Measurements from ENCODE around the gene IFT81. TPM values are rescaled to one million over a fixed set of nuclear protein-coding genes. Genes with fewer than 3 reads are reported as not detected.

The IFT81 gene
- total and polyA plus RNA-seq, 3 donors from 2014 or later, result 20.1 to 43.4 (median 26.7) TPM

- no peak for DNase-seq
- 83 to 89% methylated on average over 1 of the region's 1 CpG for WGBS, 2 donors
- intact Hi-C loops (cut with DNase I; ENCODE audit: low total_unique reads), result no loop called here
- Histone ChIP-seq H3K27me3 (no peaks in the 10 kb centered on the region), H3K36me3 (ENCODE audit: low read depth, missing control alignments) (no peaks in the 10 kb centered on the region), H3K9me3 (no peaks in the 10 kb centered on the region), H3K4me1 (peaks cover 13% of the 10 kb centered on the region), H3K4me3 (no peak overlapping the region), H3K27ac (peak overlapping the region in 1 of 2 donors; percentile 22)
- TF ChIP-seq CTCF (IDR thresholded peaks at IDR 0.05), result no peak
- TF ChIP-seq POLR2A (IDR thresholded peaks at IDR 0.05), result no peak
These were observed 111.2 kb downstream of the IFT81 start for GRCh38 chr12:110235383-110235782.

GRCh38 chr12:110243227-110243626 lies 119.1 kb downstream of the IFT81 start:
- intact Hi-C loops (cut with DNase I; ENCODE audit: low total_unique reads), result no loop called here
- Histone ChIP-seq H3K27ac (no peak overlapping the region), H3K9me3 (no peaks in the 10 kb centered on the region), H3K36me3 (ENCODE audit: low read depth, missing control alignments) (no peaks in the 10 kb centered on the region), H3K4me1 (peaks cover 20% of the 10 kb centered on the region), H3K27me3 (no peaks in the 10 kb centered on the region), H3K4me3 (no peak overlapping the region)
- 96 to 100% methylated on average over 4 to 5 of the region's 5 CpGs for WGBS, 2 donors
- DNase-seq, result no peak
- TF ChIP-seq CTCF (IDR thresholded peaks at IDR 0.05), result no peak
- no peak for TF ChIP-seq POLR2A (IDR thresholded peaks at IDR 0.05)

- H3K9me3 ChIP-seq, result no peaks in the 10 kb centered on the region
- H3K4me1 ChIP-seq, result peaks cover 20% of the 10 kb centered on the region
- no peak for DNase-seq
- no peaks in the 10 kb centered on the region for H3K27me3 ChIP-seq
- peak overlapping the region in 1 of 2 donors; percentile 5 for H3K27ac ChIP-seq
- H3K36me3 ChIP-seq (ENCODE audit: low read depth, missing control alignments), result no peaks in the 10 kb centered on the region
- H3K4me3 ChIP-seq, result no peak overlapping the region
- TF ChIP-seq POLR2A (IDR thresholded peaks at IDR 0.05), result no peak
- no peak for TF ChIP-seq CTCF (IDR thresholded peaks at IDR 0.05)
- intact Hi-C loops (cut with DNase I; ENCODE audit: low total_unique reads), result no loop called here
- WGBS, 2 donors, result 86 to 91% methylated on average over 12 of the region's 12 CpGs
These were observed 120.2 kb downstream of the IFT81 start for GRCh38 chr12:110244372-110244771.

DNA sequence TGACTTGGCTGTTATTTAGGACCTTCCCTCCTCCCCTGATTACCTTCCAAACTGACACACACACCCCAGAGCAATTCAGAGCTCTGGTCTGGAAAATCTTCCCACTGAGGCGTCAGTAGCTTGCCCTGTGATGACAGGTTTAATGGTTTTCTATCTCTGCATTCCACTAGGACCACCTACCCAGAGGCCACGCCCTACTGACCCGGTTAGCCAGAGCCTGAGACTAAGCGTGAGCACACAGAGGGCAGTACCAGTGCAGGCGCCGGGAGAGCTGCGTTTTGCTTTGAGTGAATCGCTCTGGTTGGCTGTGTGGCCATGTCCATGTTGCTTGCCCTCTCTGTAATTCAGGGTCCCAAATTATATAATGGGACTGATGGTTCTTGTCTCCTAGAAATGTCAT lies 120.7 kb downstream of the IFT81 start:
- H3K27me3 ChIP-seq, result no peaks in the 10 kb centered on the region
- whole genome bisulfite sequencing, 2 donors, result 69 to 85% methylated on average over 5 to 8 of the region's 8 CpGs
- H3K9me3 ChIP-seq, result no peaks in the 10 kb centered on the region
- no peak overlapping the region for H3K4me3 ChIP-seq
- intact Hi-C loops (cut with DNase I; ENCODE audit: low total_unique reads), result no loop called here
- H3K36me3 ChIP-seq (ENCODE audit: low read depth, missing control alignments), result no peaks in the 10 kb centered on the region
- H3K4me1 ChIP-seq, result peaks cover 23% of the 10 kb centered on the region
- DNase-seq, result no peak
- TF ChIP-seq POLR2A (IDR thresholded peaks at IDR 0.05) (no peak), CTCF (IDR thresholded peaks at IDR 0.05) (no peak)
- peak overlapping the region in 1 of 2 donors; percentile 5 for H3K27ac ChIP-seq

DNA sequence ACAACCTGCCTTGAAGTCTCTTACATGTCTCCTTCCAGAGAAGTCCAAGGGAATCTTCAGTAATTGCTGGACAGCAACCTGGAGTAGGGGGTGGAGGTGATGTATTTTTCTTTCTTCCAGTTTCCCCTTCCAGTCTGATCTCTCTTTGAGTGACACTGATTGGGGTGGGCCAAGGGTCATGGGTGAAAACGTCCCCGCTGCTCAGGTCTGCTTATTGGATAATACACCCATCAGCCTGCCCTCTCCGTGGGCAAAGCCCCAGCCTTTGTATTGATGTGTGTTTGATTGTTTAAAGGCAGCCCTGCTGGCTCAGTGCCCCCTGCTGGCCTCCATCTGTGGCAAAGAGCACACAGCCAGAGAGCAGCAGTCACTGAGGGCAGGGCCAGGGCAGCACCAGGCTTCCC lies 121.2 kb downstream of the IFT81 start:
- TF ChIP-seq CTCF (IDR thresholded peaks at IDR 0.05) (no peak), POLR2A (IDR thresholded peaks at IDR 0.05) (no peak)
- Histone ChIP-seq H3K36me3 (ENCODE audit: low read depth, missing control alignments) (no peaks in the 10 kb centered on the region), H3K27ac (peak overlapping the region in 1 of 2 donors; percentile 74), H3K4me3 (no peak overlapping the region), H3K4me1 (peaks cover 26% of the 10 kb centered on the region), H3K9me3 (no peaks in the 10 kb centered on the region), H3K27me3 (no peaks in the 10 kb centered on the region)
- DNase-seq, result no peak
- WGBS, 2 donors, result 88 to 96% methylated on average over 3 of the region's 3 CpGs
- intact Hi-C loops (cut with DNase I; ENCODE audit: low total_unique reads), result no loop called here
